GM23338 (cell line): ENCODE measurements around the gene EDNRA. TPM values are rescaled to one million over a fixed set of nuclear protein-coding genes. Genes with fewer than 3 reads are reported as not detected.

ENCODE experiments used
- ATAC-seq: fragments of 200-7000 bp; cut with Tn5 transposase; 3 replicates; pipeline ENCODE4 v1.9.1; 2020
- DNase-seq: peaks from one replicate; pipeline ENCODE4 v3.0.0-alpha.2; 2015; ENCODE audit warnings: low spot score
- H2AFZ ChIP-seq: fragments of 200-600 bp; sonication (generic); 2 replicates; pipeline ENCODE4 v1.8.0; 2016; ENCODE audit warnings: antibody characterized with exemption, mild to moderate bottlenecking, moderate library complexity
- H3F3A ChIP-seq: fragments of 200-600 bp; sonication (generic); replicated peaks from 2 replicates; pipeline ENCODE4 v1.8.0; 2017; ENCODE audit warnings: antibody characterized with exemption, mixed run types, low read depth
- H3K27ac ChIP-seq: fragments of 200-600 bp; sonication (generic); 2 replicates; pipeline ENCODE4 v1.6.1; 2016; ENCODE audit warnings: low read depth
- H3K27me3 ChIP-seq: fragments of 200-600 bp; sonication (generic); 2 replicates; pipeline ENCODE4 v1.8.0; 2016; ENCODE audit warnings: mild to moderate bottlenecking, mixed run types, moderate library complexity; ENCODE audit not compliant: insufficient read depth
- H3K36me3 ChIP-seq: fragments of 200-600 bp; sonication (generic); 2 replicates; pipeline ENCODE4 v1.8.0; 2016; ENCODE audit warnings: mild to moderate bottlenecking; ENCODE audit not compliant: insufficient read depth
- H3K4me1 ChIP-seq: fragments of 200-600 bp; sonication (generic); 2 replicates; pipeline ENCODE4 v1.8.0; 2016; ENCODE audit warnings: mild to moderate bottlenecking, moderate library complexity; ENCODE audit not compliant: insufficient read depth
- H3K4me2 ChIP-seq: fragments of 200-600 bp; sonication (generic); 2 replicates; pipeline ENCODE4 v1.7.1; 2017; ENCODE audit warnings: mixed run types
- H3K4me3 ChIP-seq: fragments of 200-600 bp; sonication (generic); 2 replicates; pipeline ENCODE4 v1.6.1; 2016; ENCODE audit warnings: mixed run types
- H3K79me2 ChIP-seq: fragments of 200-600 bp; sonication (generic); replicated peaks from 2 replicates; pipeline ENCODE4 v1.8.0; 2017; ENCODE audit warnings: mild to moderate bottlenecking; ENCODE audit not compliant: insufficient read depth
- H3K9me2 ChIP-seq: fragments of 200-600 bp; sonication (generic); 2 replicates; pipeline ENCODE4 v1.8.0; 2017; ENCODE audit not compliant: insufficient read depth
- H4K20me1 ChIP-seq: fragments of 200-600 bp; sonication (generic); replicated peaks from 2 replicates; pipeline ENCODE4 v1.8.0; 2017; ENCODE audit warnings: mild to moderate bottlenecking; ENCODE audit not compliant: insufficient read depth
- H3K27ac Mint-ChIP-seq: 2 replicates; pipeline ENCODE4 v1.8.0; 2020; ENCODE audit warnings: inconsistent platforms, mild to moderate bottlenecking, moderate library complexity, mixed read lengths
- H3K27me3 Mint-ChIP-seq: 3 replicates; pipeline ENCODE4 v1.8.0; 2022; ENCODE audit warnings: low read depth, mild to moderate bottlenecking, moderate library complexity, mixed read lengths, inconsistent platforms; ENCODE audit not compliant: insufficient read depth, poor library complexity
- H3K36me3 Mint-ChIP-seq: 3 replicates; pipeline ENCODE4 v1.8.0; 2021; ENCODE audit warnings: low read depth, mild to moderate bottlenecking, inconsistent platforms, moderate library complexity, mixed read lengths
- H3K4me1 Mint-ChIP-seq: 3 replicates; pipeline ENCODE4 v1.8.0; 2020; ENCODE audit warnings: mild to moderate bottlenecking, inconsistent platforms, mixed read lengths
- H3K4me3 Mint-ChIP-seq: 3 replicates; pipeline ENCODE4 v1.8.0; 2021; ENCODE audit warnings: moderate library complexity, mild to moderate bottlenecking, inconsistent platforms, mixed read lengths
- H3K9me3 Mint-ChIP-seq: 3 replicates; pipeline ENCODE4 v1.8.0; 2020; ENCODE audit warnings: moderate library complexity, mild to moderate bottlenecking, inconsistent platforms, mixed read lengths
- CREB1 ChIP-seq: fragments of 250-450 bp; sonication (Bioruptor Pico); IDR thresholded peaks from 2 replicates; pipeline ENCODE4 v1.5.0; 2020; ENCODE audit warnings: low read depth, mild to moderate bottlenecking, moderate library complexity
- EZH2 ChIP-seq: fragments of 200-600 bp; sonication (generic); IDR thresholded peaks from one replicate; pipeline ENCODE4 v1.8.0; 2017; ENCODE audit warnings: antibody characterized with exemption, mild to moderate bottlenecking, low read depth; ENCODE audit not compliant: unreplicated experiment
- JUNB ChIP-seq: IDR thresholded peaks from one replicate; pipeline ENCODE4 v1.6.1; 2016; ENCODE audit warnings: antibody characterized with exemption; ENCODE audit not compliant: unreplicated experiment
- POLR2AphosphoS5 ChIP-seq: IDR thresholded peaks from 2 replicates; pipeline ENCODE4 v1.6.1; 2016; ENCODE audit warnings: antibody characterized with exemption, low read depth
- STAT1 ChIP-seq: IDR thresholded peaks from one replicate; pipeline ENCODE4 v1.6.1; 2016; ENCODE audit warnings: antibody characterized with exemption; ENCODE audit not compliant: unreplicated experiment
- ZNF114 ChIP-seq: fragments of 250-450 bp; sonication (Bioruptor Pico); IDR thresholded peaks from 2 replicates; pipeline ENCODE4 v1.5.0; 2020; ENCODE audit warnings: mild to moderate bottlenecking, moderate library complexity
- ZNF331 ChIP-seq: fragments of 250-450 bp; sonication (Bioruptor Pico); IDR thresholded peaks from 2 replicates; pipeline ENCODE4 v1.5.0; 2020; ENCODE audit warnings: low read depth, mild to moderate bottlenecking, moderate library complexity
- polyA plus RNA-seq: library from polyadenylated mRNA; unstranded; fragments of >200 nt; fragmentation: Nextera tagmentation; extraction: Ambion mirVana; gene quantifications from 2 replicates; pipeline ENCODE4 v1.2.1, GENCODE V29; 2016
- total RNA-seq: library from RNA; depleted of rRNA; stranded (reverse); fragments of >200 nt; shearing (Covaris generic); gene quantifications from 2 replicates; pipeline ENCODE4 v1.2.3, GENCODE V29; 2014
- TF ChIP-seq, protein P1 (sequence below): IDR thresholded peaks from one replicate; pipeline ENCODE4 v1.6.1; 2018; ENCODE audit warnings: antibody characterized with exemption; ENCODE audit not compliant: unreplicated experiment
- TF ChIP-seq, protein P2 (sequence below), 2 experiments: fragments of 200-600 bp in 1 of 2; sonication (generic) in 1 of 2; conservative IDR thresholded peaks; 2 replicates each; pipeline versions ENCODE4 v1.5.1 to v1.6.1; 2016 to 2017; ENCODE audit warnings: antibody characterized with exemption in 2 of 2, low read depth in 2 of 2, mild to moderate bottlenecking in 2 of 2, moderate library complexity in 1 of 2
- TF ChIP-seq, protein P3 (sequence below): IDR thresholded peaks from 2 replicates; pipeline ENCODE4 v1.6.1; 2016; ENCODE audit warnings: antibody characterized with exemption

The EDNRA gene
- total and polyA plus RNA-seq, 2 experiments from 2014 or later = 1.5 to 5.0 TPM

DNA sequence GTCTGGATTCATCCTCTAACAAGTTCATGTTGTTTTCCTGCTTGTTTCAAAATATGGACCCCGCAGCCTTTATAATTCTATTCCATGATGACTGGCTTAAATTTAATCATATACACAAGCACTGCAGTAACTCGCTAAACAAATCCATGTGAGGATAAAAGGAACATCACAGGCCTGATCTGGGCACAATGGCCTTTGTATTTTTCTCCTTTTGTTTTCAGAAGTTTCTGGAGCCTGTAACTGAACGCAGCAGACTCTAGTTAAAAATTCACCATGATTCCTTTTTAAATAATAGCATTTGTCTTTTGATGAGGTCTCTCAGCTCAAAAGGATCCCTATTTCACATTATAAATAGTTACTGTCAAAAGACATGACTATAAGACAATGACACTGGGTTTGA lies 106.1 kb downstream of the EDNRA start:
- Histone ChIP-seq H4K20me1 (no peaks in the 10 kb centered on the region), H3K27ac (no peak overlapping the region), H3K79me2 (no peaks in the 10 kb centered on the region), H3K9me2 (no peaks in the 10 kb centered on the region), H3K4me3 (no peak overlapping the region), H3F3A (no peaks in the 10 kb centered on the region), H3K4me2 (no peak overlapping the region), H2AFZ (no peak overlapping the region), H3K27me3 (no peaks in the 10 kb centered on the region), H3K4me1 (0 out of 2 replicates have a peak, but pooled peaks cover 8% of the 10 kb centered on the region), H3K36me3 (peaks cover 7% of the 10 kb centered on the region; the same call in 1 of the 2 replicates)
- DNase-seq (no peak), ATAC-seq (no peak)
- peaks cover 7% of the 10 kb centered on the region; the same call in 2 of the 3 replicates for H3K36me3 Mint-ChIP-seq
- peaks cover 14% of the 10 kb centered on the region for H3K4me1 Mint-ChIP-seq
- H3K27ac Mint-ChIP-seq = no peak overlapping the region
- peaks cover 2% of the 10 kb centered on the region for H3K27me3 Mint-ChIP-seq
- H3K9me3 Mint-ChIP-seq = peaks cover 20% of the 10 kb centered on the region
- no peak for TF ChIP-seq ZNF114 (CRISPR knock-in tag)
- TF ChIP-seq, protein P1, sequence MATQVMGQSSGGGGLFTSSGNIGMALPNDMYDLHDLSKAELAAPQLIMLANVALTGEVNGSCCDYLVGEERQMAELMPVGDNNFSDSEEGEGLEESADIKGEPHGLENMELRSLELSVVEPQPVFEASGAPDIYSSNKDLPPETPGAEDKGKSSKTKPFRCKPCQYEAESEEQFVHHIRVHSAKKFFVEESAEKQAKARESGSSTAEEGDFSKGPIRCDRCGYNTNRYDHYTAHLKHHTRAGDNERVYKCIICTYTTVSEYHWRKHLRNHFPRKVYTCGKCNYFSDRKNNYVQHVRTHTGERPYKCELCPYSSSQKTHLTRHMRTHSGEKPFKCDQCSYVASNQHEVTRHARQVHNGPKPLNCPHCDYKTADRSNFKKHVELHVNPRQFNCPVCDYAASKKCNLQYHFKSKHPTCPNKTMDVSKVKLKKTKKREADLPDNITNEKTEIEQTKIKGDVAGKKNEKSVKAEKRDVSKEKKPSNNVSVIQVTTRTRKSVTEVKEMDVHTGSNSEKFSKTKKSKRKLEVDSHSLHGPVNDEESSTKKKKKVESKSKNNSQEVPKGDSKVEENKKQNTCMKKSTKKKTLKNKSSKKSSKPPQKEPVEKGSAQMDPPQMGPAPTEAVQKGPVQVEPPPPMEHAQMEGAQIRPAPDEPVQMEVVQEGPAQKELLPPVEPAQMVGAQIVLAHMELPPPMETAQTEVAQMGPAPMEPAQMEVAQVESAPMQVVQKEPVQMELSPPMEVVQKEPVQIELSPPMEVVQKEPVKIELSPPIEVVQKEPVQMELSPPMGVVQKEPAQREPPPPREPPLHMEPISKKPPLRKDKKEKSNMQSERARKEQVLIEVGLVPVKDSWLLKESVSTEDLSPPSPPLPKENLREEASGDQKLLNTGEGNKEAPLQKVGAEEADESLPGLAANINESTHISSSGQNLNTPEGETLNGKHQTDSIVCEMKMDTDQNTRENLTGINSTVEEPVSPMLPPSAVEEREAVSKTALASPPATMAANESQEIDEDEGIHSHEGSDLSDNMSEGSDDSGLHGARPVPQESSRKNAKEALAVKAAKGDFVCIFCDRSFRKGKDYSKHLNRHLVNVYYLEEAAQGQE = no peak
- no peak for TF ChIP-seq CREB1 (CRISPR knock-in tag)
- TF ChIP-seq POLR2AphosphoS5 = no peak
- H3K4me3 Mint-ChIP-seq = no peak overlapping the region

DNA sequence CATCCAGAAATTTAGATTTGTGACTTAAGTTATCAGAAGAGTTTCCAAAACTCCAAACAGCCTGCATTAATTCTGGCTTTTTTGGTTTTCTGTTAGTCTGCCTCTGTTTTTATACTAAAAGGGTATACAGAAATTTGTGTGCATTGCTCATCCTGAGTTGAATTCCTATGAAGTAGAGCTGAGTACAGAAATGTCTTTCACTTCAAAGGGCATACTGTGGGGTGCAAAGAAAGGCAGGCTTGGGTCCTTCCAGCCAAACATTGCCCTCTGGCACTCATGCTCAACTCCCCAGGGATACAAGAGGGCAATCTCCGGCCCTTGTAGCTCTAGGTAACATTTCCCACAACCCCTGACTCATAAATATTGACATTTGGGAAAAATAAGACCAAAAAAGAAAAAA lies 108.7 kb downstream of the EDNRA start:
- H3F3A ChIP-seq = no peaks in the 10 kb centered on the region
- peaks cover 3% of the 10 kb centered on the region; the same call in 1 of the 2 replicates for H3K36me3 ChIP-seq
- H3K4me2 ChIP-seq = no peak overlapping the region
- H3K27me3 ChIP-seq = no peaks in the 10 kb centered on the region
- H3K79me2 ChIP-seq = no peaks in the 10 kb centered on the region
- Mint-ChIP-seq H3K4me1 (peaks cover 14% of the 10 kb centered on the region), H3K27ac (no peak overlapping the region), H3K4me3 (no peak overlapping the region), H3K27me3 (peaks cover 2% of the 10 kb centered on the region), H3K36me3 (peaks cover 5% of the 10 kb centered on the region; the same call in 2 of the 3 replicates), H3K9me3 (peaks cover 13% of the 10 kb centered on the region)
- ATAC-seq (no peak; the same call in 2 of the 3 replicates), DNase-seq (no peak)
- no peak overlapping the region for H3K27ac ChIP-seq
- H4K20me1 ChIP-seq = no peaks in the 10 kb centered on the region
- no peaks in the 10 kb centered on the region for H3K9me2 ChIP-seq
- H3K4me1 ChIP-seq = 0 out of 2 replicates have a peak, but pooled peaks cover 8% of the 10 kb centered on the region
- H2AFZ ChIP-seq = no peak overlapping the region
- H3K4me3 ChIP-seq = no peak overlapping the region
- TF ChIP-seq POLR2AphosphoS5 = no peak
- TF ChIP-seq EZH2 = no peak
- TF ChIP-seq, protein P2, sequence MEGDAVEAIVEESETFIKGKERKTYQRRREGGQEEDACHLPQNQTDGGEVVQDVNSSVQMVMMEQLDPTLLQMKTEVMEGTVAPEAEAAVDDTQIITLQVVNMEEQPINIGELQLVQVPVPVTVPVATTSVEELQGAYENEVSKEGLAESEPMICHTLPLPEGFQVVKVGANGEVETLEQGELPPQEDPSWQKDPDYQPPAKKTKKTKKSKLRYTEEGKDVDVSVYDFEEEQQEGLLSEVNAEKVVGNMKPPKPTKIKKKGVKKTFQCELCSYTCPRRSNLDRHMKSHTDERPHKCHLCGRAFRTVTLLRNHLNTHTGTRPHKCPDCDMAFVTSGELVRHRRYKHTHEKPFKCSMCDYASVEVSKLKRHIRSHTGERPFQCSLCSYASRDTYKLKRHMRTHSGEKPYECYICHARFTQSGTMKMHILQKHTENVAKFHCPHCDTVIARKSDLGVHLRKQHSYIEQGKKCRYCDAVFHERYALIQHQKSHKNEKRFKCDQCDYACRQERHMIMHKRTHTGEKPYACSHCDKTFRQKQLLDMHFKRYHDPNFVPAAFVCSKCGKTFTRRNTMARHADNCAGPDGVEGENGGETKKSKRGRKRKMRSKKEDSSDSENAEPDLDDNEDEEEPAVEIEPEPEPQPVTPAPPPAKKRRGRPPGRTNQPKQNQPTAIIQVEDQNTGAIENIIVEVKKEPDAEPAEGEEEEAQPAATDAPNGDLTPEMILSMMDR (conservative IDR thresholded peaks at IDR 0.05; ENCODE audit: low read depth in 2 of 2) = no peak
- no peak for TF ChIP-seq ZNF331 (CRISPR knock-in tag)
- TF ChIP-seq, protein P3, sequence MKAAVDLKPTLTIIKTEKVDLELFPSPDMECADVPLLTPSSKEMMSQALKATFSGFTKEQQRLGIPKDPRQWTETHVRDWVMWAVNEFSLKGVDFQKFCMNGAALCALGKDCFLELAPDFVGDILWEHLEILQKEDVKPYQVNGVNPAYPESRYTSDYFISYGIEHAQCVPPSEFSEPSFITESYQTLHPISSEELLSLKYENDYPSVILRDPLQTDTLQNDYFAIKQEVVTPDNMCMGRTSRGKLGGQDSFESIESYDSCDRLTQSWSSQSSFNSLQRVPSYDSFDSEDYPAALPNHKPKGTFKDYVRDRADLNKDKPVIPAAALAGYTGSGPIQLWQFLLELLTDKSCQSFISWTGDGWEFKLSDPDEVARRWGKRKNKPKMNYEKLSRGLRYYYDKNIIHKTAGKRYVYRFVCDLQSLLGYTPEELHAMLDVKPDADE = no peak
- no peak for TF ChIP-seq JUNB
- TF ChIP-seq CREB1 (CRISPR knock-in tag) = no peak
- TF ChIP-seq, protein P1 = no peak
- TF ChIP-seq STAT1 = no peak
